IPS DF 6.9 (cell line): Measurements from ENCODE around the gene ALG11.
"Not testable (repeated sequence)": the region's sequence is repeated elsewhere in the genome, so short reads cannot be mapped to it uniquely, and the experiment has no call there.

Experiments used
- DNase-seq: peaks from one replicate; pipeline ENCODE4 v3.0.0-alpha.2; 2013; ENCODE audit warnings: low read depth, low spot score
- H3K27ac ChIP-seq: one replicate; pipeline ENCODE4 v1.5.1; 2013; ENCODE audit warnings: low read length, control low read depth
- H3K27me3 ChIP-seq: 2 replicates; pipeline ENCODE4 v1.6.1; 2013; ENCODE audit warnings: mild to moderate bottlenecking, low read length; ENCODE audit not compliant: control insufficient read depth, insufficient read depth
- H3K36me3 ChIP-seq: 2 replicates; pipeline ENCODE4 v1.6.1; 2013; ENCODE audit warnings: low read length; ENCODE audit not compliant: control insufficient read depth, insufficient read depth
- H3K4me1 ChIP-seq: 2 replicates; pipeline ENCODE4 v1.6.1; 2013; ENCODE audit warnings: low read length; ENCODE audit not compliant: control insufficient read depth, insufficient read depth
- H3K4me3 ChIP-seq: 2 replicates; pipeline ENCODE4 v1.5.1; 2013; ENCODE audit warnings: mild to moderate bottlenecking, low read length
- H3K9me3 ChIP-seq: 2 replicates; pipeline ENCODE4 v1.6.1; 2013; ENCODE audit warnings: low read length, inconsistent platforms; ENCODE audit not compliant: control insufficient read depth, insufficient read depth
- WGBS: extraction: QIAGEN DNeasy Blood & Tissue Kit; methylation state at CpG from one replicate; pipeline ENCODE4 v1.1.7; 2013; ENCODE audit warnings: mixed read lengths, missing lambda C conversion rate; ENCODE audit not compliant: insufficient read length, insufficient coverage; 5-methylcytosine and 5-hydroxymethylcytosine counted together

ALG11 gene

DNA sequence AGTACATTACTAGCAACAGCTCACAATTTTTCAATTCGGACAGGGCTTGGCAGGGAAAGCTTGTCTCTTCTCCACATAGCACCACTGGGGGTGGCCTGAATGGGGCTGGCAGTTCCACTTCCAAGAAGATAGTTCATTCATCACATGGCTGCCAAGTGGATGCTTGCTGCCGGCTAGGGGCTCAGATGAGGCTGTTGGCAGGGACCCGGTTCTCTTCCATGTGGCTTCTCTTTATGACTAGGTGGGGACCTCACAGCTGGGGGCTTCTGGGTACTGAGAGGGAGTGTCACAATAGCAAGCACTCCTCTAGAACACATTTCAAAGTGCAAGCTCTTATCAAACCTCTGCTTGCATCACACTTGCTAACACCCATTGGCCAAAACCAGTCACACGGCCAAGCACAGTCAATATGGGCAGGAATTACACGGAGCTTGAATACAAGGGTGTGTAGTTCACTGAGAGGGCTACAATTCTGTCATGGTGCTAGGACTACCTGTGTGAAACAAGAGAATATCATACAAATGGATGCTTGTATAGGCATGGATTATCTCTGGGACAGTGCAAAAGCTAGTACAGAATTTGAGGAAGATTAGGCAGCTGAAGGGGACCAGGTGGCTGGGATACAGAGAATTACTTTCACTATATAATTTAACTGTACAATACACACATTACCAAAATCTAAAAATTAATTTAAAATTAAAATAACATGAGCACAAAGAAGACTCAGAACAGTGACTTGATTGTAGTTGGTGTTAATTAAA, 33.2 kb upstream of the ALG11 start:
- WGBS = no CpG with 5 or more reads among the region's 5 CpGs
- DNase-seq = no peak
- H3K36me3 ChIP-seq = no peaks in the 10 kb centered on the region
- H3K4me1 ChIP-seq = no peaks in the 10 kb centered on the region; the same call in 1 of the 2 replicates
- H3K4me3 ChIP-seq = no peak overlapping the region
- H3K27me3 ChIP-seq = no peaks in the 10 kb centered on the region
- H3K27ac ChIP-seq = no peak overlapping the region
- no peaks in the 10 kb centered on the region for H3K9me3 ChIP-seq

DNA sequence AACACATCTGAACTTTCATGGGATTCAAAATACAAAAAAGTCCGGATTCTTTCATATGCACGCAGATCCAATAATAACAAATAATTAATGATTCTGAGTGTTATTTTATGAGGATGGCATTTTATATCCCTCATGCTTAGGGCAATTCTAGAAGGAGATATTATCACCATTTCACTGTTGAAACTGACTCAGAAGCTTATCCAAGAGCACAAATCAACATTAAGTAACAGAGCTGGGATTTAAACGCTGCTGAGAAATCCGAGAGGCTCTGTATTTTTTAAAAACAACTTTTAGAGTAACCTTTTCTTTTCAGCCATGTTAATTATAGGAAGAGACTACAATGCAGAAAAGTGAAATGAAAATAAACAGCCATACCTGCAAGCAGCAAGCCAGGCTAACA, 31.3 kb upstream of the ALG11 start:
- no peaks in the 10 kb centered on the region for H3K27me3 ChIP-seq
- H3K9me3 ChIP-seq = no peaks in the 10 kb centered on the region
- WGBS = no CpG with 5 or more reads among the region's 4 CpGs
- no peak overlapping the region for H3K4me3 ChIP-seq
- no peaks in the 10 kb centered on the region for H3K36me3 ChIP-seq
- no peaks in the 10 kb centered on the region; the same call in 1 of the 2 replicates for H3K4me1 ChIP-seq
- no peak for DNase-seq
- H3K27ac ChIP-seq = no peak overlapping the region

- H3K27ac ChIP-seq = no peak overlapping the region
- no peaks in the 10 kb centered on the region; the same call in 1 of the 2 replicates for H3K4me1 ChIP-seq
- no CpG with 5 or more reads among the region's 4 CpGs for WGBS
- no peak for DNase-seq
- H3K36me3 ChIP-seq = no peaks in the 10 kb centered on the region
- no peak overlapping the region for H3K4me3 ChIP-seq
- no peaks in the 10 kb centered on the region for H3K27me3 ChIP-seq
- H3K9me3 ChIP-seq = no peaks in the 10 kb centered on the region
Measured at GRCh38 chr13:51981355-51981754, 30.8 kb upstream of the ALG11 start.

- H3K4me3 ChIP-seq, H3K27ac ChIP-seq, H3K4me1 ChIP-seq, H3K36me3 ChIP-seq, DNase-seq, H3K9me3 ChIP-seq, H3K27me3 ChIP-seq: not testable (repeated sequence)
- no CpG with 5 or more reads among the region's 3 CpGs for WGBS
Measured at GRCh38 chr13:51983292-51983691, 28.9 kb upstream of the ALG11 start.

DNA sequence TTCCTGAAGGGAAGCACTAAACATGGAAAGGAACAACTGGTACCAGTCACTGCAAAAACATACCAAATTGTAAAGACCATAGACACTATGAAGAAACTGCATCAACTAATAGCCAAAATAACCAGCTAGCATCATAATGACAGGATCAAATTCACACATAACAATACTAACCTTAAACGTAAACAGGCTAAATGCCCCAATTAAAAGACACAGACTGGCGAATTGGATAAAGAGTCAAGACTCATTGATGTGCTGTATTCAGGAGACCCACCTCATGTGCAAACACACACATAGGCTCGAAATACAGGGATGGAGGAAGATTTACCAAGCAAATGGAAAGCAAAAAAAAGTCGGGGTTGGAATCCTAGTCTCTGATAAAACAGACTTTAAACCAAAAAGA, 27.3 kb upstream of the ALG11 start:
- no CpG with 5 or more reads among the region's 4 CpGs for WGBS
- not testable (repeated sequence) for H3K9me3 ChIP-seq, H3K27me3 ChIP-seq, H3K4me1 ChIP-seq, DNase-seq, H3K36me3 ChIP-seq, H3K27ac ChIP-seq, H3K4me3 ChIP-seq

DNA sequence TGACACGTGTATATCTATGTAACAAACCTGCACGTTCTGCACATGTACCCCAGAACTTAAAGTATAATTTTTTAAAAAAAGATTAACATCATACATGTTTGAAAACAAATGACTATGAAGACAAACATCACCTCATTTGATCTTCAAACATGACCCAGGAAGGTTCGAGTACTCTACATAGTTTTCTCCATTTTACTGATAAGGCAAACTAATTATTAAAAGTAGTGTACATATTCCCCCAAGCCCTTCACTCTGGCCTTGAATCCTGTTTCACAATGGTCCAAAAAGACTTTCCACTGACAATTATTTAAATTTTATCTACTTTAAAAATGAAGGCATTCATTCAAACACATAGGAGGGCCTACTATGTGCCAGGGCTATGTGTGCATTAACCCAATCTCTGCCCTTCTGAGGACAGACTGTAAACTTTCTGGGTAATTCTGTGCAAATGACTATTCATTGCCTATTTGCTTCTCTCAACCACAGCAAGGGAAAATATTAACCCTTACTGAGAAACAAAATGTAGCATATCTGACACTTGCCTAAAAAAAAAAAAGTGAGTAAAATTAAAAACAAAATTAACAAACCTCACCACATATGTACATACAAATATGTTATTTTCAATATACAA, 23.1 kb upstream of the ALG11 start:
- no peak for DNase-seq

DNA sequence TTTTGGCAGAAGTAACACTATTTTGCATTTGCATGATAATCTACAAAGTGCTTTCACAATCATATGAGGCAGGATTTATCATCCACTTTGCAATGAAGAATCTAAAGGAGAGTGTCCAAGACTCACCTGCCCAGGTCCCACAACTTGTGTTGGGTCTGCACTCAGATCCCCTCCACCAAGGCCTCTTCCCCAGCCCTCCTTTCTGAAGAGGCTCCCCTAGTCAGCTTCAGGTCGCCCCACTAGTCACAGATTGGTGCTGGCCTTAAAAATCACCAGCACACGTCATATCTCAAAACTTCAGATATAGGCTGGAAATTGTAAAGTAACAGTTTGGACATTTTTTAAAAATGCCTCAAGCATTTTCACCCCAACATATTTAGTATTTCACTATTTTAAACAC, 18.5 kb upstream of the ALG11 start:
- Histone ChIP-seq H3K27me3 (no peaks in the 10 kb centered on the region), H3K27ac (no peak overlapping the region), H3K36me3 (no peaks in the 10 kb centered on the region), H3K9me3 (no peaks in the 10 kb centered on the region), H3K4me1 (peaks cover 5% of the 10 kb centered on the region), H3K4me3 (no peak overlapping the region)
- no peak for DNase-seq
- no CpG with 5 or more reads among the region's 2 CpGs for WGBS

More for the DNA sequence above, 23.1 kb upstream of the ALG11 start:
- Histone ChIP-seq H3K4me3 (no peak overlapping the region), H3K4me1 (no peaks in the 10 kb centered on the region), H3K9me3 (no peaks in the 10 kb centered on the region), H3K27me3 (no peaks in the 10 kb centered on the region), H3K27ac (no peak overlapping the region), H3K36me3 (no peaks in the 10 kb centered on the region)
- no CpG with 5 or more reads among the region's 3 CpGs for whole genome bisulfite sequencing

DNA sequence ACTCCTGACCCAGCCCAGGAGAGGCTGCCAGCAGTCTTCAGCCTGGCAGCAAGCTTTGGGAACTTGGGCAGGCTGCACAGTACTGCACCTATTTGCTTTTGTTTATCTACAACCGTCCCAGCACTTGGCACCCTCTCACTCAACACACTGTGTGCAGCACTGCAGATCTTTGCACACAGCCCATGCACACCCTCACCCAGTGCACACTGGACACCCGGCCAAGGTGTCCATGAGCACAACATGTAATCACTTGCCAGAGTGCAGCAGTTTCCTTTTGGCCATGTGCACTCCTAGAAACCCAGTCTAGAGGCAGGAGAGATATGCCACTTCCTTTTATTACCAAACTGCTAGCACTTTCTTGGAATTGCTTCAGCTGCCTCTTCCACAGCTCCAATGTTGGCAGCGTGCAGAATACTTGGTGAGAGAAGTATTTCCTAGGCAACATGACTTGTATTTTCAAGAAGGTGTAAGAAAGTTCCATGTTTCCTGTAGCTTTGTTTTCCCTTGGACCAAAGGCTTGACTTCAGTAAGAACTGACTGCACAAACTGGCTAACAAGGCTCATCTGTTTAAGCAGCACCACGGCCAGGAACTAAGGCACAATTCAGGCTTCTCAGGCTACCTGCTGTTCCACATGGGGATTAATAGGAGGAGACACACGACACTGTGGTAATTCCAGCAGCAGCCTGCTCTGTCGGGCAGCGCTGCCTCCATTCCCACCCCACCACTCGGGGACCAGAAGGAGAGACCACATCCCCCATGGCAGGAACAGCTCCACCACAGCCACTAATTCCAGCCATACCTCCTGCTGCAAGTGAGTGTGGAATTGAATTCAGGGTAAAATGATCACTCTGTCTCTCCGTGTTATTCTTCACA, 16.3 kb upstream of the ALG11 start:
- Histone ChIP-seq H3K9me3 (no peaks in the 10 kb centered on the region), H3K27ac (no peak overlapping the region), H3K4me1 (peaks cover 11% of the 10 kb centered on the region), H3K27me3 (no peaks in the 10 kb centered on the region), H3K4me3 (no peak overlapping the region), H3K36me3 (no peaks in the 10 kb centered on the region)
- DNase-seq = no peak
- no CpG with 5 or more reads among the region's 9 CpGs for WGBS

- WGBS = no CpG with 5 or more reads among the region's 4 CpGs
- DNase-seq = no peak
Measured at GRCh38 chr13:51996641-51997040, 15.6 kb upstream of the ALG11 start.

GRCh38 chr13:51997186-51997585, 15.0 kb upstream of the ALG11 start:
- no peak for DNase-seq
- Histone ChIP-seq H3K27me3 (no peaks in the 10 kb centered on the region), H3K36me3 (no peaks in the 10 kb centered on the region), H3K27ac (no peak overlapping the region), H3K4me1 (peaks cover 12% of the 10 kb centered on the region), H3K4me3 (no peak overlapping the region), H3K9me3 (no peaks in the 10 kb centered on the region)
- WGBS = no CpG with 5 or more reads among the region's 2 CpGs

More at GRCh38 chr13:51996641-51997040, 15.6 kb upstream of the ALG11 start:
- no peaks in the 10 kb centered on the region for H3K27me3 ChIP-seq
- no peaks in the 10 kb centered on the region for H3K9me3 ChIP-seq
- H3K4me3 ChIP-seq = no peak overlapping the region
- no peak overlapping the region for H3K27ac ChIP-seq
- no peaks in the 10 kb centered on the region for H3K36me3 ChIP-seq
- H3K4me1 ChIP-seq = peaks cover 12% of the 10 kb centered on the region
